H9 (cell line): ENCODE results near the gene LAMB1. TPM values are rescaled to one million over a fixed set of nuclear protein-coding genes. Genes with fewer than 3 reads are reported as not detected.
A peak's percentile ranks its signal among the peaks of the same experiment; 100 is the strongest.

ENCODE experiments used
- DNase-seq: peaks from one replicate; pipeline ENCODE4 v3.0.0-alpha.2; 2017
- H2AFZ ChIP-seq: one replicate; pipeline ENCODE4 v1.6.1; 2013; ENCODE audit warnings: mild to moderate bottlenecking, low read length, control low read depth, moderate library complexity
- H2AK5ac ChIP-seq: 2 replicates; pipeline ENCODE4 v1.6.1; 2013; ENCODE audit warnings: low read length, control low read depth, mixed read lengths; ENCODE audit not compliant: insufficient read length
- H2BK120ac ChIP-seq: one replicate; pipeline ENCODE4 v1.6.1; 2013; ENCODE audit warnings: low read depth, mild to moderate bottlenecking, low read length, control low read depth, inconsistent platforms; ENCODE audit not compliant: poor library complexity, severe bottlenecking
- H2BK12ac ChIP-seq: 2 replicates; pipeline ENCODE4 v1.6.1; 2013; ENCODE audit warnings: low read length, control low read depth, mixed read lengths, low read depth; ENCODE audit not compliant: insufficient read length
- H2BK15ac ChIP-seq: 2 replicates; pipeline ENCODE4 v1.6.1; 2013; ENCODE audit warnings: low read depth, low read length, control low read depth
- H2BK20ac ChIP-seq: one replicate; pipeline ENCODE4 v1.6.1; 2013; ENCODE audit warnings: low read depth, mild to moderate bottlenecking, low read length, control low read depth, inconsistent platforms; ENCODE audit not compliant: poor library complexity, severe bottlenecking
- H2BK5ac ChIP-seq: 2 replicates; pipeline ENCODE4 v1.6.1; 2013; ENCODE audit warnings: low read length, control low read depth, mixed read lengths; ENCODE audit not compliant: insufficient read length
- H3K14ac ChIP-seq: 2 replicates; pipeline ENCODE4 v1.6.1; 2013; ENCODE audit warnings: low read length, control low read depth; ENCODE audit not compliant: insufficient read depth
- H3K18ac ChIP-seq: 2 replicates; pipeline ENCODE4 v1.6.1; 2013; ENCODE audit warnings: low read depth, mild to moderate bottlenecking, mixed read lengths, low read length, control low read depth; ENCODE audit not compliant: insufficient read length
- H3K23ac ChIP-seq: 2 replicates; pipeline ENCODE4 v1.6.1; 2013; ENCODE audit warnings: low read length, control low read depth, mixed read lengths, low read depth; ENCODE audit not compliant: insufficient read length
- H3K23me2 ChIP-seq: 2 replicates; pipeline ENCODE4 v1.6.1; 2013; ENCODE audit warnings: low read depth, mild to moderate bottlenecking, mixed read lengths, low read length, control low read depth; ENCODE audit not compliant: insufficient read length, poor library complexity, severe bottlenecking
- H3K27ac ChIP-seq: 2 replicates; pipeline ENCODE4 v1.5.1; 2013; ENCODE audit warnings: low read length, control low read depth, mixed read lengths, low read depth; ENCODE audit not compliant: insufficient read length
- H3K27me3 ChIP-seq: 2 replicates; pipeline ENCODE4 v1.6.1; 2013; ENCODE audit warnings: low read length, control low read depth, inconsistent platforms; ENCODE audit not compliant: insufficient read depth
- H3K4ac ChIP-seq: 2 replicates; pipeline ENCODE4 v1.6.1; 2013; ENCODE audit warnings: low read depth, mild to moderate bottlenecking, control low read depth, inconsistent platforms, low read length, moderate library complexity
- H3K4me1 ChIP-seq: 2 replicates; pipeline ENCODE4 v1.6.1; 2013; ENCODE audit warnings: low read length, control low read depth, inconsistent platforms; ENCODE audit not compliant: insufficient read depth
- H3K4me2 ChIP-seq: 2 replicates; pipeline ENCODE4 v1.6.1; 2013; ENCODE audit warnings: low read length, control low read depth, mixed read lengths; ENCODE audit not compliant: insufficient read length, insufficient read depth
- H3K56ac ChIP-seq: 2 replicates; pipeline ENCODE4 v1.6.1; 2013; ENCODE audit warnings: low read depth, mild to moderate bottlenecking, mixed read lengths, low read length, control low read depth; ENCODE audit not compliant: insufficient read length
- H3K79me1 ChIP-seq: 2 replicates; pipeline ENCODE4 v1.6.1; 2013; ENCODE audit warnings: low read depth, mild to moderate bottlenecking, moderate library complexity, low read length, control low read depth, inconsistent platforms; ENCODE audit not compliant: insufficient read depth, poor library complexity, severe bottlenecking
- H3K79me2 ChIP-seq: 2 replicates; pipeline ENCODE4 v1.6.1; 2013; ENCODE audit warnings: low read length, control low read depth, inconsistent platforms; ENCODE audit not compliant: insufficient read depth
- H3K9ac ChIP-seq: 2 replicates; pipeline ENCODE4 v1.6.1; 2013; ENCODE audit warnings: low read length, control low read depth, mixed read lengths; ENCODE audit not compliant: insufficient read length; ENCODE audit errors: extremely low read depth
- H3K9me3 ChIP-seq: one replicate; pipeline ENCODE4 v1.6.1; 2013; ENCODE audit warnings: low read depth, low read length, inconsistent platforms; ENCODE audit not compliant: control insufficient read depth
- H3T11ph ChIP-seq: one replicate; pipeline ENCODE4 v1.6.1; 2013; ENCODE audit warnings: mild to moderate bottlenecking, low read length, control low read depth, inconsistent platforms
- H4K20me1 ChIP-seq: one replicate; pipeline ENCODE4 v1.6.1; 2013; ENCODE audit not compliant: control insufficient read depth, insufficient read length, insufficient read depth
- H4K5ac ChIP-seq: 2 replicates; pipeline ENCODE4 v1.6.1; 2013; ENCODE audit warnings: low read depth, mild to moderate bottlenecking, mixed read lengths, low read length, control low read depth; ENCODE audit not compliant: insufficient read length
- H4K8ac ChIP-seq: replicated peaks from 2 replicates; pipeline ENCODE4 v1.6.1; 2013; ENCODE audit warnings: low read length, control low read depth, mixed read lengths, low read depth; ENCODE audit not compliant: insufficient read length
- H4K91ac ChIP-seq: 2 replicates; pipeline ENCODE4 v1.6.1; 2013; ENCODE audit warnings: low read depth, mild to moderate bottlenecking, moderate library complexity, mixed read lengths, low read length, control low read depth; ENCODE audit not compliant: insufficient read length
- H3K27ac Mint-ChIP-seq, 3 experiments: 2 replicates in 2 of 3; 3 replicates in 1 of 3; pipeline ENCODE4 v1.8.0; 2020 to 2021; ENCODE audit warnings: mixed read lengths in 3 of 3, mild to moderate bottlenecking in 1 of 3, moderate library complexity in 1 of 3
- H3K27me3 Mint-ChIP-seq: 2 replicates; pipeline ENCODE4 v1.8.0; 2021; ENCODE audit warnings: low read depth, mild to moderate bottlenecking, moderate library complexity, mixed read lengths
- H3K36me3 Mint-ChIP-seq, 3 experiments: 2 replicates in 2 of 3; 3 replicates in 1 of 3; pipeline ENCODE4 v1.8.0; 2020 to 2021; ENCODE audit warnings: low read depth in 3 of 3, mixed read lengths in 3 of 3; ENCODE audit not compliant: insufficient read depth in 1 of 3
- H3K4me1 Mint-ChIP-seq, 2 experiments: 2 replicates each; pipeline ENCODE4 v1.8.0; 2020; ENCODE audit warnings: mixed read lengths in 2 of 2
- H3K4me3 Mint-ChIP-seq, 2 experiments: 2 replicates in 1 of 2; 3 replicates in 1 of 2; pipeline ENCODE4 v1.8.0; 2020 to 2021; ENCODE audit warnings: mild to moderate bottlenecking in 2 of 2, mixed read lengths in 2 of 2, moderate library complexity in 1 of 2
- H3K9me3 Mint-ChIP-seq, 2 experiments: 2 replicates in 1 of 2; 3 replicates in 1 of 2; pipeline ENCODE4 v1.8.0; 2020; ENCODE audit warnings: mild to moderate bottlenecking in 2 of 2, mixed read lengths in 2 of 2, moderate library complexity in 1 of 2
- CTCF ChIP-seq: fragments of 200-600 bp; sonication (generic); conservative IDR thresholded peaks from 3 replicates; pipeline ENCODE4 v1.8.0; 2021; ENCODE audit warnings: antibody characterized with exemption, mild to moderate bottlenecking
- WGBS: extraction: QIAGEN DNeasy Blood & Tissue Kit; methylation state at CpG from one replicate; pipeline ENCODE4 v1.1.7; 2013; ENCODE audit warnings: missing lambda C conversion rate, low lambda C conversion rate, mixed read lengths; ENCODE audit not compliant: insufficient read length; ENCODE audit errors: extremely low coverage; 5-methylcytosine and 5-hydroxymethylcytosine counted together
- total RNA-seq: library from RNA; stranded (reverse); gene quantifications from 2 replicates; pipeline ENCODE4 v1.2.1, GENCODE V29; 2021

LAMB1 gene
- total RNA-seq, 1 experiment from 2014 or later, result 75.8 TPM

GRCh38 chr7:108001764-108002725 is 916 bp downstream of the LAMB1 start:
- Histone ChIP-seq H3K27me3 (peaks cover 51% of the 10 kb centered on the region), H3T11ph (no peak overlapping the region), H2BK5ac (no peak overlapping the region), H3K4me2 (peak overlapping the region; percentile 79), H4K5ac (no peak overlapping the region), H3K79me1 (no peaks in the 10 kb centered on the region), H2BK15ac (no peak overlapping the region; the same call in 1 of the 2 replicates), H3K9ac (no peak overlapping the region), H3K23me2 (peaks cover 16% of the 10 kb centered on the region), H2BK120ac (no peak overlapping the region), H3K14ac (peak overlapping the region; percentile 43), H3K79me2 (no peaks in the 10 kb centered on the region), H2BK20ac (no peak overlapping the region), H2BK12ac (no peak overlapping the region), H3K27ac (no peak overlapping the region), H2AFZ (no peak overlapping the region), H4K20me1 (no peaks in the 10 kb centered on the region), H3K4me1 (no peaks in the 10 kb centered on the region; the same call in 1 of the 2 replicates), H2AK5ac (no peak overlapping the region), H3K56ac (no peak overlapping the region), H3K18ac (peak overlapping the region; percentile 8), H3K9me3 (no peaks in the 10 kb centered on the region), H3K4ac (no peak overlapping the region), H4K8ac (no peak overlapping the region), H3K23ac (no peak overlapping the region), H4K91ac (no peak overlapping the region)
- no peaks in the 10 kb centered on the region; a peak in 2 of 5 replicates for H3K9me3 Mint-ChIP-seq
- H3K4me1 Mint-ChIP-seq, result peaks cover 24 to 25% of the 10 kb centered on the region in 2 experiments
- DNase-seq, result peak; percentile 44
- no peak overlapping the region for H3K27ac Mint-ChIP-seq
- H3K27me3 Mint-ChIP-seq, result peaks cover 59% of the 10 kb centered on the region
- no peak for TF ChIP-seq CTCF
- peaks cover 4 to 26% (median 10%) of the 10 kb centered on the region in 3 experiments for H3K36me3 Mint-ChIP-seq
- no CpG with 5 or more reads among the region's 75 CpGs for WGBS
- peak overlapping the region; percentile 82 to 88 for H3K4me3 Mint-ChIP-seq
